Tongue (tissue), 2 donors: ENCODE data around the gene P3H1. TPM values are rescaled to one million over a fixed set of nuclear protein-coding genes. Genes with fewer than 3 reads are reported as not detected.
A peak's percentile ranks its signal among the peaks of the same experiment; 100 is the strongest.
"Not testable (repeated sequence)": the region's sequence is repeated elsewhere in the genome, so short reads cannot be mapped to it uniquely, and the experiment has no call there.

Source experiments
- DNase-seq: peaks from one replicate; pipeline ENCODE4 v3.0.0-alpha.2; 2015
- total RNA-seq: library from RNA; depleted of rRNA; stranded (reverse); fragments of >200 nt; gene quantifications from one replicate; pipeline ENCODE4 v1.2.3, GENCODE V29; 2014

The P3H1 gene
- total RNA-seq, 1 donor from 2014 or later: 54.8 TPM

DNA sequence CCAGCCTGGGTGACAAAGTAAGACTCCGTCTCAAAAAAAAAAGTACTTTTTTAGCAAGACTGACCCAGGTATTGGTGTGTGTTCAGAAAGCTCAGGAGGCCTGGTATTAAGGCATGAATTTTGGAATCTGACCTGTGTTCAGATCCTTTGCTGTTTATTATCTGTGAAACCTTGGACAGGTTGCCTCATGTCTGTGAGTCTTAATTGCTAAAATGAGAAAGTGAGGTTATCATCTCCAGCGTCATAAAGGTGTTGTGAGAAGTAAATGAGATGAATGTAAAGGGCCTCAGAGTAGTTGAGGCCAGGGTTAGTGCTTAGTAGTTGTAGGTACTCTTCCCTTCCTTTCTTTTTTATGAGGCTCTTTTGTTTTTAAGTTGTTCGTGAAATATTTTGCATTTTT, 3.0 kb upstream of the P3H1 start:
- DNase-seq: no peak

DNA sequence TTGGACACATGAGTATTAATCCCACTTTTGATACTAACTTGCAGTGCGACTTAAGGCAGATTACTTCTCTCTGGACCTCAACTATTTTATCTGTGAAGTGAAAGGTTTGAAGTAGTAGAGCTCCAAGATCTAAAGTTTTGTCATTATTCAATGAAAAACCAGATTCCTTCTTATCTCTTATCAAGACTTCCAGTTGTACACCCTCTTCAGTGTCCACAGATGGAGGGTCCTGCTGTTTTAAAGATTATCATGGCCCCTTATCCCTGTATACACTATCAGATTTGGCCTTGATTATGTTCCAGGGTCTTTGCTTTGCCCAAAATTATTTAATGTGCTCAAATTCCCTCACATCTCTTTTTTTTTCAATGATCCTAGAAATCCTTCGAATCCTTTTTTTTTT, 1.3 kb upstream of the P3H1 start:
- no peak for DNase-seq

DNA sequence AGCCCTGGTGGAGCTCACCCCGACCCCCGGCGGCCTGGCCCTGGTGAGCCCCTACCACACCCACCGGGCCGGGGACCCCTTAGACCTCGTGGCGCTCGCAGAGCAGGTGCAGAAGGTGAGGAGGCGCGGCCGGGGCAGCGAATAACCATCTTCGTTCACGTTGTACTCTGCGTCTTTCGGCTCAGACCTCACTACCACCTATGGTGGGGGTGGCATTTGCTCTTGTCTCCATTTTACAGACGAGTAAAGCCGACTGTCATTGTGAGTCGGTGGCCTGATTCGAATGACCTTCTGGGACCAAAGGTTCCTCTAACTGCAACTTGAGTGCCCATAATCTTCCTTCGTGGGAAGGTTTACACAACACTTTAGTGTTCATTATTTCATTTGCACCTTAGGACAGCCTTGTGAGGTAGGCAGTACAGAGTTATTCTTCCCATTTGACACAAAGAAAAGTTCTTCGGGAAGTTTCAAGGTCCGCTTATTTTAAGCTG, 727 bp upstream of the P3H1 start:
- no peak for DNase-seq

DNA sequence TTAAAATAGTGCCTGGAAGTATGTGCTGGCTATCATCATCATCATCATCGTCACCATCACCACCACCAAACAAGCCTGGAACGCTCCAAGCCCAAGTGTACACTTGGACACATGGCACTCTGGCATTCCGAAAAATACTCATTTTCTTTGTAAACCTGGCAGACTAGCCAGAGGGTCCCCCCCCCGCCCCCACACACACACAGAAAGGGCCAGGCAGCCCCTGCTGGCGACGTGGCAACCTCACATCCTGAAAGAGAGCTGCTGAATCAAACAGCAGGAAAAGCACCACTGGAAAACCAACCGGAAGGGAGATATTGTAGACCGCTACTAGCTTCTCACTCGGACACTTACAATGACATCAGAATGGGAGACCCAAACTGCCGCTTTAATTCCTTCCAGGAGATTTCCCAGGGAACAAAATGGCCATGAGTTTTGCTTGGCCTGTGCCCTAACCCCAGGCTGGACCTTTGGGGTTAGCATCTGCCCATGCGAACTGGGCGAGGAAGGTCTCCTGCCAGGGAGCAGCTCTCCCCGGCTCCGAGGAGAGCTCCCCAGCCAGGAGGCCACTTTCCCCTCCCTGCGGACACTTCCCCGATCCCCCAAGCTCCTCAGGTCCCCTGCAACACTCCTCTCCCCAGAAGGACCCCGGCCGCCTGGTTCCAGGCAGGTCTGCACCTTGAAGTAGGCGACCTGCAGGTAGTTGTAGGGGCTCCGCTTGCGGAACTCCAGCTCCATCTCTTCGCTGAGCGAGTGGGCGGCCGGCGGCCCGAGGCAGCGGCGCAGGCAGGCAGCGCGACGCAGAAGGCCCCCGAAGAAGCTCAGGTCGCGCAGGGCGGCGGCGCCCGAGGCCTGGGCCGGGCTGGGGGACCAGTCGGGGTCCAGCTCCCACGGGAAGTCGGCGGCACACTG, 742 bp downstream of the P3H1 start:
- peak; percentile 83 for DNase-seq

DNA sequence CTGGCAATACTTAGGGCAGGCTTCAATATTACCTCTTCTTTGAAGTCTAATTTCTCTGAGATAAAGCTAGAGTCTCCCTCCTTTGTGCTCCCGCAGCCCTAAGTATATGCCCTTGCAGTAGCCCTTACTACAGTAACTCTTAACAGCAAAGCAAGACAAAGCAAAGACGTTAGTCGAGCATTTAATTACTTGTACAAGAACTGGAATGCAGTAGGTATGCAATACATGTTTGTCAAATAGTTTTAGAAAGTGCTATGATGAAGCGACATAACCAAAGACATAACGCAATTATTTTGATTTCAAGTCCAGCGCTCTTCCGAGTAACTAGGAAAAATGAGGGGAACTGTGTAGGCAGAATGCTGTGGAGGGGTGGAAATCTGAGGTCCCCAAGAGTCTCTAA, 1.6 kb downstream of the P3H1 start:
- DNase-seq: no peak

DNA sequence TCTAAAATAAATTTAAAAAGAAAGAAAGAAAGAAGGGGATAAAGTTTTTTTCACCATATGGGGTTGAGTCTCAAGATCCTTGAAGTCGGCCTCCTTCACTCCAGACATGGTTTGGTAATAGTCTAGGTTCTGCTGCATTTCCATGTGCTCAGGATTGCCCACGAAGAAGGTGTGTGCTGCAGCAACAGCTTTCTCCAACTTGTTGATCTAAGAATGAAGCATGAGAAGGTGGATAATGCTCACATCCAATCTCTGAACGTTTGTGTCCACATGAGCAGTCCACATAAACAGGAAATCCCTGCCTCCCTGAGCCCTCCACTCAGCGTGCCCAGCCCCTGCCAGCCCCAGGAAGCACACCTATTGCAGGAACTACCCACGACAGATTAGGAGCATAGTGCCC, 4.6 kb downstream of the P3H1 start:
- DNase-seq: no peak

DNA sequence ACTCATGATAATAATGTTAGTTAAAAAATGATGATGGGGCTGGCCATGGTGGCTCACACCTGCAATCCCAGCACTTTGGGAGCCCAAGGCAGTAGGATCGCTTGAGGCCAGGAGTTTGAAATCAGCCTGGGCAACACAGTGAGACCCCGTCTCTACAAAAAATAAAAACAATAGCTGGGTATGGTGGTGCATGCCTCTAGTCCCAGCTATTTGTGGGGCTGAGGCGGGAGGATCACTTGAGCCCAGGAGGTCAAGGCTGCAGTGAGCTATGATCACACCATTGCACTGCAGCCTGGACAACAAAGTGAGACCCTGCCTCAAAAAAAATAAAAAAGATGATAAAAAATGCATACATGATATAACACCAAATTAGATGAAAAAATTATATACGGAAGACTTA, 5.3 kb downstream of the P3H1 start:
- no peak for DNase-seq

DNA sequence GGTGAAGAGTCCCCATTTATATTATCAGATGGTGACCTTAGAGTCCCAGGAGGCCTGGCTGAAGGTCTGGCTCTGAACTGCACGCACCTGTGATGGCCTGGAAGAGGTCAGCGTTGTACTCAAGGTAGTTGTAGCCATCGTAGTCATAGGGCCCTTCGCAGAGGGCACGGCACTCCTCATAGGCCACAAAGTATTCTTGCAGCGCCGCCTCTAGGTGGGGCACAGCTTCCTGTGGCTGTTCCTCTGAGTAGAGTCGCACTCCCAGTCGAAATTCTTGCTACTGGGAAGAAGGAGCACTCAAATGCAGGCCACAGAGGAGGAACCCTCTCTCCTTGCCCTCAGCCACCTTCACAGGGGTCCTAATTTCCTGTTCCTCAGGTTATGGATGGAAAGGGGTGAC, 7.7 kb downstream of the P3H1 start:
- DNase-seq: no peak

DNA sequence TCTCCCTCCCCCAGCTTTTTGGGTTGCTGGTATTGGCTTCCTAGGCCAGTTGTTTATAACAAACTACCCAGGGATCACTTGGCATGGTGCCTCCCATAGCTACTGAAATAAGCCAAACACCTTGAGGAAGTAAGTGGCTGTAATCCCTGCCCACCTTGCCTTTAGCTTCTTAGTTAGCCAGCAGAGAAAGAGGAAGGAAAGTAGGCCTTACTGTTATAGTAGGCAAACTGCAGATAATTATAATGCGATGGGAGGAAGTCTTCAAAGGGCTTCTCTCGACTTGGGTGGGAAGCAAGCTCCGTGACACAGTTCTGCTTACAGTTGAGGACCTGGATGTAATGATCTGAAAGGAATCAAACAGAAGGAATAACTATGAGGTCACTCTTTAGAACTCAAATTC, 8.2 kb downstream of the P3H1 start:
- no peak for DNase-seq

DNA sequence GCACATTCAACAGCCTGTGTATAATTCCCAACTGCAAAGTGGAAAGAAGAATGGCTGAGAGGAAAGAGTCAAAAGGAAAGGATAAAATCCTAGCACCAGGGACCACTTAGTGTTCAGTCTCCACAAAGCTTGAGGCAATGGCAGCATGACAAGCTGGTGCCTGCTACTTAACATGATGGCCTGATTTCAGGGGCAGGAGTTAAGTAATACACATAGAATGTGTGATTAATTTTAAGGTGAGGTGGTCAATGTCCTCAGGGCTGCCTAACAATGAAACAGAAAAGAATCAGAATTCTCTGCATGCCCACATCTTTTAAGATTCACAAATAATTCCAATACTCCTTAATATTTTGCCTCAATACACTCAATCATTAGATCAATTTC, 8.9 kb downstream of the P3H1 start:
- DNase-seq: no peak

DNA sequence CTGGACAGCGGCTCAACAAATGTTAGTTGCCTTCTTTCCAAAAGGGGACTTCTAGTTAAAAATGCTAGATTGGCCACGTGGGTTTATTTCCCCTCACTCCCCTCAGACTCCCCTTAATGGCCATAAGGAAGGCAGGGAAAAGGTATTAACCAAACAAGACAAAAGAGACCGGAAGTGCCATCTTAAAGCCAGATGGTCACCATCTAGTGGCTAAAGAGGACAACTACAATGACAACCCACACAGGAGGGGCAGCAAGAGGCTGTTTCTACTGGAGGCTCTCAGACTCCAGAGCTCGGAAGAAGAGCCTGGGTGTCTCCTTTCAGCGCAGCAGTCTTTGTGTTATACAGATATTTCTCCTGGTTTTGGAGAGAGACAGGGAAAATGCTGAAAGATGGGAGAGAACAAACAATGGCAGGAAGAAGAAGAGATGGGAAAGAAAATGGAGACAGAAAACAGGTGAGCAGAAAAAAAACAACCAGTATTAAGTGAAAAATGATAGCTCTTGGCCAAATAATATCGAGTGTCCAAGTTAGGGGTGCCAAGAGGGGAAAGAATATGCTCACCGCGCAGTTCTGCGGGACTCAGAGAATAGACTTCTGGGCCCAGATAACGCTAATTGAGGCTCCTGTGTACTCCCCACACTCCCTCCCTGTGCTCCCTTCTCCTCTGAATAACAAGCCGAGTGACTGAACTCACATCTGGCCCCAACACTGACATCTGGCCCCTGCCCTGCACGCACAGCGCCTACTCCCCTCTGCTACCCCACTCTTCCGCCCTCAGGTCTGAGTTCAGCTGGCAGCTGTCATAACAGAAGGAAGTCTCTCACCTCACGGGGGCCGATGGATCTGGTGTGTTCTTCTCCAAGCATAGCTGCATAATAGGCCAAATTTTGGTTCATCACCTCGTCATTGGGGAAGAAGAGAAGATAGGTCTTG, 9.6 kb downstream of the P3H1 start:
- DNase-seq: peak; percentile 69

DNA sequence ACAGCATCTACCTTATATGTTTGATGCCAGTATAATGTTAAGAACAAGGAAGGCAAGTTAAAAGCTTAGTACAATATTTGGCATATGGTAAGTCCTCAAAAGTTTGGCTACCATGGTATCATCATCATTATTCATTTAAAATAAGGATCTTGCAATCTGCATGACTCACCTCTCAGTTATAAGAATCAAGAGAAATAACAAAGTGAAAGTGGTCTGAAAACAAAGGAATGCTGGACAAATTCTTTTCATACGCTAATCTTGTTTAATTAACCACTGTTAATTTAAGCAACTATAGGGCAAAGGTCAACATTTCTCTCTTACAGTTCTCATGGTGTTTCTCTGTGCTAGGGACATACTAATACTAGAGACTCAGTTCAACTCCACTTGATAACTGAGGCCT, 13.8 kb downstream of the P3H1 start:
- no peak for DNase-seq

DNA sequence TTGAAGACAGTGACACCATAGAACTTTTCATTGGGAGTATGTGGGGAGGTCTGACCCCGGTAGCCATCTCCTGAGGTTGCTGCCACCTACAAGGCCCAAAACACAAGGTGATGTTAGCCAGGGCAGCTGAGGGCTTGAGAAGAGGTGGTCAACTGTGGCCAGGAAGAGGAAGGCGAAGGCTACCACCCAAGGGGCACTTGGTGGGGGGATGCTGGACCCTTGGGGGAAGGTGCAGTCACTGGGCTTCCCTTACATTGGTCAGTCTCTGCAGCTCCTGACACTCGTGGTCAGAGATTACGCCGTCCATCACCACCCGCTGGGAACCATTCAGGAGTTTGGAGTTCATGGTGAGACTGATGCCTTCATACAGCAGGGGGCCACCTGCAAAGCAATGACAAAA, 14.5 kb downstream of the P3H1 start:
- no peak for DNase-seq

DNA sequence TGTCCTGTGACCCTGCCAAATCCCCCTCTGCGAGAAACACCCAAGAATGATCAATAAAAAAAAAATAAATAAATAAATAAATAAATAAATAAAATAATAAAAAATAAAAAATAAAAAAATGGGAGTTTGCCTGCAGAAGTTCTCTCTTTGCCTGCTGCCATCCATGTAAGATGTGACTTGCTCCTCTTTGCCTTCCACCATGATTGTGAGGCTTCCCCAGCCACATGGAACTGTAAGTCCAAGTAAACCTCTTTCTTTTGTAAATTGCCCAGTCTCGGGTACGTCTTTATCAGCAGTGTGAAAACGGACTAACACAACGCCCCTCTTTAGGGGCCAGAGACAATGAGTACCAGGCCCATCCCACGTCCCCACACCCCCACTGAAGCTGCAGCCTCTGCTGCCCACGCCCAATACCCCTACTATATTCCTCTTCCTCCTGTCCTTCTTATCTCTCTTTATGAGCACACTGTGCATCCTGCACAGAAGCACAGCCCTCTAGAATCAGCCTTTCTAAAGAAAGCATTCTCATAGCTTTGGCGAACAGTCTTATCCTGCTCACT, 15.2 kb downstream of the P3H1 start:
- not testable (repeated sequence) for DNase-seq

DNA sequence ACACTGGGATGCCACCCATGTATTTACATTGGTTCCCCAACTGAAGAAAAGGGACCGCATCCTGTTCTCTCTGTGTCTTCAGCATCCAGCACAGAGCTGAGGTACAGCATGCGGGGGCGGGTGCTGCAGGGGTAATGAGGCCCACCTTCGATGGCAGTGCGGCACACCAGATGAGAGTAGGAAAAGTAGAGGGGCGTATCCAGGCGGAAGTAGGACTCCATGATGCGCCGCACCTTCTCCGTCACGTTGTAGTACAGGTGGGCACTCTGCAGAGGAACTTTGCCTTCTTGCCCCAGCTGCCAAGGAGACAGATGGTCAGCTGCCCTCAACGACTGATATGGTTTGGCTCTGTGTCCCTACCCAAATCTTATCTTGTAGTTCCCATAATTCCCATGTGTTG, 16.8 kb downstream of the P3H1 start:
- DNase-seq: no peak

DNA sequence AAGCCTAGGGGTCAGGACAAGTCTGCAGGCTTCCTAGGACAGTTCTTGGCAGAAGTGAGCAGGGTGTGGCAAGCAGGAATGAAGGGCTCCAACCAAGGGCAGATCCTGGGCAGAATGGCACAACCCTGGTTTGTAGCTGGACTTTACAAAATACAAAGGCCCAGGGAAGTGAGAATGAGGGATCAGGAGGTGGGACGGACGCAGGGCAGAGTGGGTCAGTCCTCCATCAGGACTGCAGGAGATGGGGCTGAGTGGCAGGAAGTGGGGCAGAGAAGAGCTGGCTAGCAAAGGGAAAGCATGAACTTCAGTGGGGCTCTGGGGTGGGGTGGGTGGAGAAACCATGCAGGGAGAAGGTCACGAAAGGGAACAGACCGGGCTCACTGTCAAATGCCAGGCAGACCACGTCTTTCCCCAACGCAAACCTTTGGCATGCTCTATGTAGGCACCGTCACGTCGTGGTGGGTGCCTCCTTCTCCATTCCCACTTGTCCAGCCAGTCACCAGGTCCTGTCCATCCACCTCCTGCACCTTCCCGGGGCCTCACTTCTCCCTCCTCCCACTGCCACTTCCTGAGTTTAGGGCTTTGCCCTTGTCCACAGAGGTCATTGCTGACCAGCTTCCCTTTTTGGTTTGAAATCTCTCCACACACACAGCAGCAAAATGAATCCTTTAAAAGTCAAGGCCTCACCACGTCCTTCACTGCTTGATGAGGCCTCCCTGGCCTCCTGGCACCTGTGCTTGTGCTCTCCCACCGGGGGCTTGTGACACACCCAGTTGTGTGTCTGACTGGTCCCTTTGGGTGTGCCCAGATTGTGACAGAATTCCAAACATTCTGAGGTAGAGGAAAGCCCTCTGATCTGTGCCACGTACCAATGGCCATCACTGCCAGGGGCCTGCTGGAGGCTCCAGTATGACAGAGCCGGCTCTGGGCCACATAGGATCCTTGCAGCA, 18.1 kb downstream of the P3H1 start:
- DNase-seq: no peak

DNA sequence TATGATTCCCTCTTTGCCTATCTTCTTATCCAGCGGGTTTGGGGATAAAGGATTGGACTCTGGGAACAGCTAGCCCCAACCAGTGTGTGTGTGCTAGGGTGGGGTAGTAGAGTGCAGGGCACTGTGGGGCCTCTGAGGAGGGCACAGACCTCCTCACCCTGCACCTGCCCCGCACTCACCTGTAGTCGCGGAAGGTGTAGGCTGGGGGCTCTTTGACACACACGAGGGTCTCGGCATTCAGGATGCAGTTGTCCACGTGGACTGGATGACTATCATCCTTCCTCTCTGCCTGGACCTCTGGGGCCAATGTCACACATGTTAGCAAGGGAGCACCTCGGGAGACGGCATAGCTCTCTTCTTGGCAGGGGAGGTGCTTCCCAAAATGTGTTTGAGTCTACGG, 18.8 kb downstream of the P3H1 start:
- no peak for DNase-seq

DNA sequence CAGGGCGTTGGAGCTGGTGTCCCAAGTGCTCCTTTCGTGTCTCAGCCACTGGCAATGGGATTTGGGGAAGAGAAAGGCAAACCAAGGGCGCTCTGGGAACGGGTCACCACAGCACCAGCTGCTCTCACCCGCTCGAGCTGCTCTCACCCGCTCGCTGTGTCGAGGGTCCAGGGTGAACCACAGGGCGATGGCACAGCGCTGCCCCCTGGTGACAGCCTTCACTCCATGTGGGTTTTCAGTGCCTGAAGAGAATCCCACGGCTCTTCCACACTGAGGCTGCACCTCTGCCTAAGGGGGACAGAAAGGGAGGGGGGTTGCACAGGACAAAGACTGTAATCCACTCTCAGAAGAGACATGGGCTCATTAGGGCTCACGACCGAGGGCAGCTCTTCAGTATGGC, 19.7 kb downstream of the P3H1 start:
- DNase-seq: peak; percentile 75

DNA sequence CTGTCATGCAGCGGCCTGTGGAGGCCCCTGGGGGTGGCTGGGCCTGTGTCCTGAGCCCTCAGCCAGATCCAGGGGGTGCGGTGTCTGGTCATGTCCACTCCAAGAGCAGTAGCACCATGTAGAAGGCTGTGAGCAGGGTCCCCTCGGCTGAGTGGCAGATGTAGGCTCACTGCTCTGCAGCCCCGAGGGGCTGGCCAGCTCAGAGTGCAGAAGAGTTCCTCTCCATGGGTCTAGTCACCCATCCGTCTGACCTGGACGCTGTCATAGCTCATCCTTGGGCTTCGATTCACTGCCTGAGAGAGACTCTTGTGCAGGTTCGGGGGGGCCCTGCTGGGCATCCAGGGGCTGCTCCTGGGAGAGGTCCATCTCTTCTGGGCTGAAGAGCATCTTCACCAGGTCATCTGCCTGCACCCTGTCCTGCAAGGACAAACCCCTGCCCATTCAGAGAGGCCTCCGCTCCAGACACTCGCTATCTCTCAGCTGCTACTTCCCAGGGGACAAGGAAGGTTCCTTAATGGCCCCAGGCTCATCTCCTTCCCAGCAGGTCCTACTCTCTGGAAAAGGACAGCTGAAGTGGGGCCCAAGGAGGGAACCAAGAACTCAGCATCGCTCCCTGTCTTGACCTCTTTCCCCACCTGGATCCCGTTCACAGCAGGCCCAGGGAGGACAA, 20.3 kb downstream of the P3H1 start:
- DNase-seq: no peak

DNA sequence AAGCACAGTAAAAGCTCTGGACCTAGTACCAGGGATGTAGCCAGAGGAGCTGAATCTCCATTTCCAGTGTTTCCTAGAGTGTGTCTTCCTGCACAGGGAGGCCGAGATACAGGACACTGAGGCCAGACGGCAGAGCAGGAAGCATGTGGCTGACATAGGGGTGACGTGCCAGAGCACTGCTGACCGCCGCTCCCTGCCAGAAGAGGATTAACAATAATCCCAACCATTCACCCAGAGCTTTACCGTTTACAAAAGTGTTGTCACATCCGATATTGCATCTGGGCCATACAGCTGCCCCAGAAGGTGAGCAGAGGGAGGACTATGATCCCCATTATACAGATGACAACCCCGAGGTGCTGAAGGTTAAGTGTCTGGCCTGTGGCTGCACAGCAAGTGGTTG, 21.0 kb downstream of the P3H1 start:
- no peak for DNase-seq

DNA sequence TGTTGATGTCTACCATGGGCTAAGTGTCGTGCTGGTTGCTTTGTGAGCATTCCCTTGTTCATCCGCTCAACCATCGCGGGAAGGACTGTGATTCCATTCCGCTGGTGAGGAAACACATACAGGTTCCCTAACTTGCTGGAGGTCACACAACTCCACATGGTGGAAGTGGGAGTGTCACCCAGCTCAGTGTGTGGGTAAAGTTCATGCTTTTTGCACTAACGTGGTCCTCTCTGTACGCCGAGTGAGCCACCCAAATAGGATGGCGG, 22.7 kb downstream of the P3H1 start:
- no peak for DNase-seq
